Ishikawa (cell line): ENCODE measurements around the gene PFAS.

Experiments used
- CEBPB ChIP-seq: IDR thresholded peaks from 2 replicates; pipeline ENCODE4 v1.6.1; 2012
- CREB1 ChIP-seq: IDR thresholded peaks from 2 replicates; pipeline ENCODE4 v1.6.1; 2012; ENCODE audit warnings: low read depth
- EGR1 ChIP-seq: IDR thresholded peaks from 2 replicates; pipeline ENCODE4 v1.6.1; 2012
- EP300 ChIP-seq: IDR thresholded peaks from 2 replicates; pipeline ENCODE4 v1.6.1; 2012; ENCODE audit warnings: borderline replicate concordance
- FOXM1 ChIP-seq: IDR thresholded peaks from 2 replicates; pipeline ENCODE4 v1.6.1; 2012; ENCODE audit warnings: low read depth, borderline replicate concordance
- NFIC ChIP-seq: IDR thresholded peaks from 2 replicates; pipeline ENCODE4 v1.6.1; 2012
- RAD21 ChIP-seq: IDR thresholded peaks from 2 replicates; pipeline ENCODE4 v1.6.1; 2012; ENCODE audit warnings: low read depth
- TAF1 ChIP-seq: IDR thresholded peaks from 2 replicates; pipeline ENCODE4 v1.6.1; 2012; ENCODE audit warnings: low read depth, mild to moderate bottlenecking
- TCF12 ChIP-seq: IDR thresholded peaks from 2 replicates; pipeline ENCODE4 v1.6.1; 2012; ENCODE audit warnings: low read depth
- TEAD4 ChIP-seq: IDR thresholded peaks from 2 replicates; pipeline ENCODE4 v1.6.1; 2012
- YY1 ChIP-seq: IDR thresholded peaks from 2 replicates; pipeline ENCODE4 v1.6.1; 2012; ENCODE audit warnings: low read depth
- ZBTB7A ChIP-seq: IDR thresholded peaks from 2 replicates; pipeline ENCODE4 v1.6.1; 2012; ENCODE audit warnings: low read depth
- TF ChIP-seq, protein P1 (sequence below): IDR thresholded peaks from 2 replicates; pipeline ENCODE4 v1.6.1; 2012
- TF ChIP-seq, protein P2 (sequence below): IDR thresholded peaks from 2 replicates; pipeline ENCODE4 v1.6.1; 2012; ENCODE audit warnings: low read depth, mild to moderate bottlenecking
- TF ChIP-seq, protein P3 (sequence below): IDR thresholded peaks from 2 replicates; pipeline ENCODE4 v1.6.1; 2012

Gene PFAS

DNA sequence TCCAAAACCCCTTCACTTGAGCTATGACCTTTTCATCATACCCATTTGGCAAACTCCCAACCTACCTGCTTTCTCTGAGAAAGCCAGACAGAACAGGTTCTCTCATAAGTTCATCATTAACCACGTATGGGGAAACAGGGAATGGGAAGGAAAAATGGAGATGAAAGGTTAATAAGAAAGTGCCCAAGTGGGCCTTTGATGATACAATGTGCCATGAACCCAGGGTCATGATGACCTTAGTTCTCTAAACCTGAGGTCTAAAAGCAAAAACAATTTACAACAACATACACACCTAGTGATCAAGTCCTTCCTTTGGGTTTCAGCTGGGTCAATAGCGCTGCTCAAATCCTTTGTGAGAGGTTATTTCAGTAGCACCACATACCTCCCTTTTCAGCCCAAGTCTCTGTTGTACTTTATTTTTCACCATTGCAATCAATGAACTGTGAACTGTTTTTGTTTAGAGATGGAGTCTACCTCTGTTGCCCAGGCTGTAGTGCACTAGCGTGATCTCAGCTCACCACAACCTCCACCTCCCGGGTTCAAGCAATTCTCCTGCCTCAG is 24.9 kb downstream of the PFAS start:
- TF ChIP-seq TAF1 (no peak), EGR1 (no peak), TCF12 (no peak), CEBPB (no peak), TEAD4 (no peak), CREB1 (no peak), FOXM1 (no peak), NFIC (no peak), YY1 (no peak), ZBTB7A (no peak), EP300 (no peak), RAD21 (no peak)
- TF ChIP-seq, protein P1, sequence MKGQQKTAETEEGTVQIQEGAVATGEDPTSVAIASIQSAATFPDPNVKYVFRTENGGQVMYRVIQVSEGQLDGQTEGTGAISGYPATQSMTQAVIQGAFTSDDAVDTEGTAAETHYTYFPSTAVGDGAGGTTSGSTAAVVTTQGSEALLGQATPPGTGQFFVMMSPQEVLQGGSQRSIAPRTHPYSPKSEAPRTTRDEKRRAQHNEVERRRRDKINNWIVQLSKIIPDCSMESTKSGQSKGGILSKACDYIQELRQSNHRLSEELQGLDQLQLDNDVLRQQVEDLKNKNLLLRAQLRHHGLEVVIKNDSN, result no peak
- TF ChIP-seq, protein P2, sequence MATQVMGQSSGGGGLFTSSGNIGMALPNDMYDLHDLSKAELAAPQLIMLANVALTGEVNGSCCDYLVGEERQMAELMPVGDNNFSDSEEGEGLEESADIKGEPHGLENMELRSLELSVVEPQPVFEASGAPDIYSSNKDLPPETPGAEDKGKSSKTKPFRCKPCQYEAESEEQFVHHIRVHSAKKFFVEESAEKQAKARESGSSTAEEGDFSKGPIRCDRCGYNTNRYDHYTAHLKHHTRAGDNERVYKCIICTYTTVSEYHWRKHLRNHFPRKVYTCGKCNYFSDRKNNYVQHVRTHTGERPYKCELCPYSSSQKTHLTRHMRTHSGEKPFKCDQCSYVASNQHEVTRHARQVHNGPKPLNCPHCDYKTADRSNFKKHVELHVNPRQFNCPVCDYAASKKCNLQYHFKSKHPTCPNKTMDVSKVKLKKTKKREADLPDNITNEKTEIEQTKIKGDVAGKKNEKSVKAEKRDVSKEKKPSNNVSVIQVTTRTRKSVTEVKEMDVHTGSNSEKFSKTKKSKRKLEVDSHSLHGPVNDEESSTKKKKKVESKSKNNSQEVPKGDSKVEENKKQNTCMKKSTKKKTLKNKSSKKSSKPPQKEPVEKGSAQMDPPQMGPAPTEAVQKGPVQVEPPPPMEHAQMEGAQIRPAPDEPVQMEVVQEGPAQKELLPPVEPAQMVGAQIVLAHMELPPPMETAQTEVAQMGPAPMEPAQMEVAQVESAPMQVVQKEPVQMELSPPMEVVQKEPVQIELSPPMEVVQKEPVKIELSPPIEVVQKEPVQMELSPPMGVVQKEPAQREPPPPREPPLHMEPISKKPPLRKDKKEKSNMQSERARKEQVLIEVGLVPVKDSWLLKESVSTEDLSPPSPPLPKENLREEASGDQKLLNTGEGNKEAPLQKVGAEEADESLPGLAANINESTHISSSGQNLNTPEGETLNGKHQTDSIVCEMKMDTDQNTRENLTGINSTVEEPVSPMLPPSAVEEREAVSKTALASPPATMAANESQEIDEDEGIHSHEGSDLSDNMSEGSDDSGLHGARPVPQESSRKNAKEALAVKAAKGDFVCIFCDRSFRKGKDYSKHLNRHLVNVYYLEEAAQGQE, result no peak
- TF ChIP-seq, protein P3, sequence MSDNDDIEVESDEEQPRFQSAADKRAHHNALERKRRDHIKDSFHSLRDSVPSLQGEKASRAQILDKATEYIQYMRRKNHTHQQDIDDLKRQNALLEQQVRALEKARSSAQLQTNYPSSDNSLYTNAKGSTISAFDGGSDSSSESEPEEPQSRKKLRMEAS, result no peak

DNA sequence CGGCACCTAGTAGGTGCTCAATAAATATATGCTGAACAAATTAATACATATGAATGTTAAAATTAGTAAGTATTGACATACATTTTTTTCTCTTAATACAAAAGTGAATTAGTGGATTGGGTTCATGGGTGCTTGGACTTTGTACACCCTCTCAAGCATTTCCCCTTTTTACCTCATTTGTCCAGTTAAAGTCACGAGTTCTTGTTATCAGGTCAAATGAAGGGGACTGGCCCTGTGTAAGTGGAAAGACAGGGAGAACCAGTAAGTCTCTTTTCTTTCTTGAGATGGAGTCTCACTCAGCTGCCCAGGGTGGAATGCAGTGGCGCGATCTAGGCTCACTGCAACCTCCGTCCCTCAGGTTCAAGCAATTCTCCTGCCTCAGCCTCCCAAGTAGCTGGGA is 25.7 kb downstream of the PFAS start:
- TF ChIP-seq EGR1 (no peak), CREB1 (no peak), EP300 (no peak)

DNA sequence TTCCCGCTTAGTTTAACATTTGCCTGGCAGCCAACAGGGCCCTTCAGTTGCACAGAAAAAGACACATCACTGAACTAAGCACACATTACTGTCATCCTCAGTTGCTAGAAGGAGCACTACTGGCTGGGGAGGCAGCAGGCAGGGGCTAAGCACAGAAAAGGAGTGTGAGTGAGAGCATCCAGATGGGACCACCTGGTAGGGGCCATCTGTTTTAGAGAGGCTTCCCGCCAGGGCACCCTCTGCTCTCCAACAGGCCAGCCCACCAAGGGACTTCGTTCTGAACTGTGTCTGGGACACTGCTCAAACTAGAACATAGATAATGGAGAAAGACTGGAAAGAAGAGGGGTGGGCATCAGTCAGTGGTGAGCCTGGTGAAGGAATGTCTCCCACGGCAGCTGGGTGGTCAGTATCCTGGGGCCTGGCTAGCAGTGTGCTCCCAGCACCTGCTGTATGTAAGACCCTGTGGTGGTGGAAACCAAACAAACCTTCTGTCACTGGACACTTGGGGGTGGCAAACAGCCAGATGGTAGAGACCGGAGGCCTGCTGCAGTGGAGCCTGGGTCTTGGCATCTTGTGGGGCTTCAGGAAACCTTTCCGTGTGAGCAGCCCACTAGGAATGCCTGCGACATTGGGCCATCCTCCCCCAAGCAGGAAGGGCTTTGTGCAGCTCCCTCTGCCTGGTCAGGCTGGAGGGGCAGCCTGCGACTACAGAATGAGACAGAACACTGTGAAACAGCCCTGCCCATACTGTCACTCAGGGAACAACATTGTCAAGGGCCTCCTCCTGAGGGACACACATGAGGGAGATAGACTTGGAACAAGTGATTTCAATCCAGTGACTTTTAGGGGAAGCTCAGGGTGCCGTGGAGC is 26.6 kb downstream of the PFAS start:
- TF ChIP-seq ZBTB7A (no peak), TAF1 (no peak), NFIC (no peak), CREB1 (no peak), RAD21 (no peak)
- TF ChIP-seq, protein P1, result no peak
- TF ChIP-seq, protein P3, result no peak

DNA sequence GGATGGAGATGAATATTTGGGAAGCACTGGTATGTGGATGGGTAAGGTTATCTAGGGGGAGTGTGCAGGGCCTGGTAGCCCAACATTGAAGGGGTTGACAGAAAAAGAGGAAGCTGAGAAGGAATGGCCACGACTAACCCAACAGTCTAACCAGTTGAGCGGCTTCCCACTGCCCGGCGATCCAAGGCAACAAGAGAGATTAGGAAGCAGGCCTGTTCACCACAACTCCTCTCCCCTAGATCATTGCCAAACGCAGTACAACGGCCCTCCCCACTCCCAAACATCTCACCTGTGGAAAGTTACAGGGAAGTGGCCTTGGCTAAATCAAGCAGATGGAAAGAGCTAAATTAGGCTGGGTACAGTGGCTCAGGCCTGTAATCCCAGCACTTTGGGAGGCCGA is 28.2 kb downstream of the PFAS start:
- TF ChIP-seq, protein P2, result no peak

DNA sequence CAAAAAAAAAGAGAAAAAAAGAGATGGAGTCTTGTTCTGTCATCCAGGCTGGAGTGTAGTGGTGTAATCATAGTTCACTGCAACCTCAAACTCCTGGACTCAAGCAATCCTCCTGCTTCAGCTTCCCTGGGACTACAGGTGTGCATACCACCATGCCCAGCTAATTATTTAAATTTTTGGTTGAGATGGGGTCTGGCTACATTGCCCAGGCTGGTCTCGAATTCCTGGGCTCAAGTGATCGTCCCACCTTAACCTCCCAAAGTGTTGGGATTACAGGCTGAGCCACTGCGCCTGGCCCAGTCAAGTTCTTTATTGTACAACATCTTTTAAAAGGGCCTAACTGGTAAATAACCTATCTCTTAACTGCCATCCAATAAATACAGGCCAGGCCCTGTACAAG is 33.3 kb downstream of the PFAS start:
- no peak for TF ChIP-seq TEAD4
- TF ChIP-seq, protein P3, result no peak
- TF ChIP-seq EGR1, result no peak
- no peak for TF ChIP-seq ZBTB7A
- TF ChIP-seq FOXM1, result no peak
- TF ChIP-seq YY1, result no peak
- TF ChIP-seq, protein P2, result no peak
- no peak for TF ChIP-seq RAD21
- TF ChIP-seq TAF1, result no peak
- TF ChIP-seq CEBPB, result no peak
- TF ChIP-seq TCF12, result no peak
- TF ChIP-seq, protein P1, result no peak
- no peak for TF ChIP-seq CREB1
- no peak for TF ChIP-seq NFIC
- no peak for TF ChIP-seq EP300
